Astrocyte of the spinal cord (primary cell): Measurements from ENCODE around the gene CELA3B.
"Not testable (repeated sequence)": the region's sequence is repeated elsewhere in the genome, so short reads cannot be mapped to it uniquely, and the experiment has no call there.

ENCODE experiments used
- DNase-seq: peaks from one replicate; pipeline ENCODE4 v3.0.0; 2011; ENCODE audit warnings: low read depth, low spot score
- H3K4me3 ChIP-seq: 2 replicates; pipeline ENCODE4 v1.5.1; 2011; ENCODE audit warnings: low read depth, mild to moderate bottlenecking, low read length, moderate library complexity
- CTCF ChIP-seq: IDR thresholded peaks from 2 replicates; pipeline ENCODE4 v1.5.1; 2012; ENCODE audit warnings: low read depth, mild to moderate bottlenecking, low read length, inconsistent platforms
- in situ Hi-C: cut with HindIII; loops from 2 replicates; pipeline ENCODE4 v1.10.0; 2017; ENCODE audit warnings: low sequenced_read_pairs

CELA3B gene

GRCh38 chr1:22030473-22030872 lies 53.7 kb downstream of the CELA3B start:
- TF ChIP-seq CTCF, result no peak
- in situ Hi-C loops, result no loop called here
- H3K4me3 ChIP-seq, result no peak overlapping the region
- DNase-seq, result no peak

GRCh38 chr1:22031214-22031962 lies 54.6 kb downstream of the CELA3B start:
- in situ Hi-C loops, result no loop called here
- no peak for DNase-seq
- TF ChIP-seq CTCF, result no peak
- H3K4me3 ChIP-seq, result no peak overlapping the region

GRCh38 chr1:22034834-22035233 lies 58.0 kb downstream of the CELA3B start:
- in situ Hi-C loops, DNase-seq, H3K4me3 ChIP-seq: not testable (repeated sequence)

- no peak for TF ChIP-seq CTCF
- in situ Hi-C loops, result no loop called here
- no peak overlapping the region for H3K4me3 ChIP-seq
- DNase-seq, result no peak
Observed at GRCh38 chr1:22037520-22037919, 60.7 kb downstream of the CELA3B start.

GRCh38 chr1:22038036-22038435 lies 61.2 kb downstream of the CELA3B start:
- TF ChIP-seq CTCF, result no peak
- H3K4me3 ChIP-seq, result no peak overlapping the region
- DNase-seq, result no peak
- in situ Hi-C loops, result no loop called here
